G401 (cell line): ENCODE results near the gene ZFTA. TPM values are rescaled to one million over a fixed set of nuclear protein-coding genes. Genes with fewer than 3 reads are reported as not detected.
"Not testable (repeated sequence)": the region's sequence is repeated elsewhere in the genome, so short reads cannot be mapped to it uniquely, and the experiment has no call there.

Experiments used
- DNase-seq: peaks from one replicate; pipeline ENCODE4 v3.0.0-alpha.2; 2015; ENCODE audit warnings: low spot score
- in situ Hi-C: cut with HindIII; loops from 2 replicates; pipeline ENCODE4 v1.10.0; 2016; ENCODE audit warnings: low sequenced_read_pairs, mixed read lengths
- total RNA-seq: library from RNA; depleted of rRNA; stranded (reverse); fragments of >200 nt; shearing (Covaris generic); gene quantifications from 2 replicates; pipeline ENCODE4 v1.2.3, GENCODE V29; 2014; rRNA removed

Gene ZFTA
- 41.1 and 42.6 TPM in 2 replicates for total RNA-seq

DNA sequence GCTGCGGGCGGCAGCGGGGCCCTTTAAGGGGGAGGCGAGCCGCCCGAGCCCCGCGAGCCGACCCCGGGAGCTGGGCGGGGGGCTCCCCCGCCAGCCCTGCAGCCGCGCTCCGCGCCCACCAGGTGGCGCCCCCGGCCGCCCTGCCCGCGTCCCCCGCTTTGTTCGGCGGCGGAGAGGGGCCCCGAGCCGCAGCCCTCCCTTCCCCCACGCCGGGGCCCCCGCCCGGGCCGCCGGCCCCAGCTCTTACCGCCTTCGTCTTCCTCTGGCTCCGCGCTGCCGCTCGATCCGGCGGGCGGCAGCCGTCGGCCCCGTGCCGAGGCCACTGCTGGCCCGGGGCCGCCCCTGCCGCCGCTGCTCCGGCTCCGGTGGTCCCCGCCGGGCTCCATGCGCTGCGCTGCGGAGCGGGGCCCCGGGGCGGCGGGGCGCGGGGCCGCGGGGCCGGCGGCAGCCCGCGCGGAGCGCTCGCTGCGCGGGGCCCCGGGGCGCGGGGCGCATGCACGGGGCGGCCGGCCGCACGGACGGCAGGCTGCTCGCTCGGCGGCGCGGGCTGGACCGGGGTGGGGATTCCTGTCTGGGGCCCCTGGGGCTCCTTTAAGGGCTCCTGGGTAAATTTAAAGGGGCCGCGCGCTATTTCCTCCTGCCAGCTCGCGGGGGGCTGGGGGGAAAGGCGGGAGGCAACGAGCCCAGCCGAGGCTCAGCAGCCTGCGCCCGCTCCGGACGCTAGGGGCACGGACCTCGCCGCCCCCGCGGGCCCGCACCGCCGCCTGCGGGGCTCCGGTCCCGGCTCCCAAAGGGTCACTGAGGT is at the start of gene ZFTA:
Gene ZFTA, minus strand, starts transcription at position 539 of the 805 bp plus-strand sequence. Its CDS starts 153 bp downstream, at position 386.
- peak; percentile 67 for DNase-seq
- in situ Hi-C loops, result no loop called here

DNA sequence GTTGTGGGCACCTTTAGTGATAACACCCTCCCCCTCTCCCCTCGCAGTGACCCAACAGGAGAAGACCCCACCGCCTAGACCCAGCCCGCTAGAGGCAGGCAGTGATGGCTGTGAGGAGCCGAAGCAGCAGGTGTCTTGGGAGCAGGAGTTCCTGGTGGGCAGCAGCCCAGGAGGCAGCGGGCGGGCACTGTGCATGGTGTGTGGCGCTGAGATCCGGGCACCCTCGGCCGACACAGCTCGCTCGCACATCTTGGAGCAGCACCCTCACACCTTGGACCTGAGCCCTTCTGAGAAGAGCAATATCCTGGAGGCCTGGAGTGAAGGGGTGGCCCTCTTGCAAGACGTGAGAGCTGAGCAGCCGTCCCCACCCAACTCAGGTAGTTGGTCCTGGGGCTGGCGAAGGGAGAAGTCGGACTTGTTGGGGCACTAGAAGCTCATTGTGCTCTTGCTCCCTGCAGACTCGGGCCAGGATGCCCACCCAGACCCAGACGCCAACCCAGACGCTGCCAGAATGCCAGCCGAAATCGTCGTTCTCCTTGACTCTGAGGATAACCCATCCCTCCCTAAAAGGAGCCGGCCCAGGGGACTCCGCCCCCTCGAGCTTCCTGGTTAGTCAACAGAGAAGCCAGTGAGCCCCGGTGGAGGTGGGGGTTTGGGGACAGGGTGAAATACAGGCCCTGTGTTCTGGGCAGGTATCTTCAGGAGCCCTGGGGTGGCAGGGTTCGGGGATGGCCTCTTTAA is 49.4 kb upstream of the ZFTA start:
- in situ Hi-C loops, result no loop called here
- DNase-seq, result no peak

DNA sequence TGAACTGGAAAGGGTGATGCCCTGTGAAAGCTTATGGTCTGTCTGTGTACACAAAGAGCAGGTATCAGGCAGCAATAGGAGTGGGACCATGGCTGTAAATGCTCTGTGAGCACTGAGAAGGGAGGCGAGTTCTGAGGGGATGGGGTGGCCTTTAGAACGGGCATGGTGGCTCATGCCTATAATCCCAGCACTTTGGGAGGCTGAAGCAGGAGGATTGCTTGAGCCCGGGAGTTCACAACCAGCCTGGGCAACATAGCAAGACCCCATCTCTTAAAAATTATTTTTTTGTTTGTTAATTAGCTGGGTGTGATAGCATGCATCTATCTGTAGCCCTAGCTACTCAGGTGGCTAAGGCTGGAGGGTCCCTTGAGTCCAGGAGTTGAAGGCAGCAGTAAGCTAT is 48.2 kb upstream of the ZFTA start:
- no peak for DNase-seq
- in situ Hi-C loops, result no loop called here

- no peak for DNase-seq
- in situ Hi-C loops, result no loop called here
Measured at GRCh38 chr11:63816166-63816565, 47.6 kb upstream of the ZFTA start.

DNA sequence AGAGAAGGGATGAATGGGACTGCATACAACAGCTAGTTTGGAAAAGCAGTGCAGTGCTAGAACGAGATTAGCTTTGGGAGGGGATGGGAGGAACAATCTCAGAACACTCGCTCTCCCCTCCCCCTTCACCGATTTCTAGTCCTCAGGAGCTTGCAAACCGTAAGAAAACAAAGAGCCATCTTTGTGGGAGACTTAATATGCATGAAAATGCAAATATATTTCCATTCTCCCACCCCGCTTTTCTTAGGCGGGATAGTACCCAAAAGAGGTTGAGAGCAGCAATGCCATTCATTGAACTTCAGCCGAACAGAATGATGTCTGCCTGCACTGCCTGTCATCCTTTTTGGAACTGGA is 45.8 kb upstream of the ZFTA start:
- no peak for DNase-seq
- in situ Hi-C loops, result no loop called here

DNA sequence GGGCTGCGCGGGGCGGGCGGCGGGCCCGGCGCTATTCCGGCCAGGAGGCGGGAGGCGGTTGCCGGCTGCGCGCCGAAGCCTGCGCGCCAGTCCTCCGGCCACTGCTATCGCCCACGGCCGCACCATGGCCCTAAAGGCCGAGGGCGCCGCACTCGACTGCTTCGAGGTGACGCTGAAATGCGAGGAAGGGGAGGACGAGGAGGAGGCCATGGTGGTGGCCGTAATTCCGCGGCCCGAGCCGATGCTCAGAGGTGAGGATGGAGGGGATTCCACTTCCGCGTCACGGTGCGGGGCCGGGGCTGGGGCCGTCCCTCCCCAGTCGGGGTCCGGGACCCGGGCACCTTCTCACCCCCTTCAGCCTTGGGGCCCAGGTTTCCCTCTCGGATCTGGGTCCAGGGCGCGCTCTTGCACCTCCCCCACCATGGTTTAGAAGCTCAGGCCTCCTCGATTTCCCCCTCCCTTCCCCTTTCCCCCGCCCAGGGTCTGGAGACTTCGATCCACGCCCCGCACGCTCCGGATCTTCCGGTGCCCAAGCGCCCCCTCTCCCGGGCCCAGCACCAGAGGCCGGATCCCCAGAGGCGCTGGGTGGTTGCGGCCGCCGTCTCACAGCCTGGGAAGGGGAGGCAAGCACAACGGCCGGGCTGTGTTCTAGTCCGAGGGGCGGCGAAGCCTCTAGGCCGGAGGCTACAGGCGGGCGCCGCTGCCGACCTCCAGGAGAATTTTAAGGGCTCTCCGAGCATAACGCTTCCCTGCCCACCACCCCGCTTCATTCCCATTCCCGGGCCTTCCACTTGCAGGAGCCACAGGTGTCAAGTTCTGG is 45.2 kb upstream of the ZFTA start:
- peak; percentile 40 for DNase-seq
- in situ Hi-C loops, result no loop called here

DNA sequence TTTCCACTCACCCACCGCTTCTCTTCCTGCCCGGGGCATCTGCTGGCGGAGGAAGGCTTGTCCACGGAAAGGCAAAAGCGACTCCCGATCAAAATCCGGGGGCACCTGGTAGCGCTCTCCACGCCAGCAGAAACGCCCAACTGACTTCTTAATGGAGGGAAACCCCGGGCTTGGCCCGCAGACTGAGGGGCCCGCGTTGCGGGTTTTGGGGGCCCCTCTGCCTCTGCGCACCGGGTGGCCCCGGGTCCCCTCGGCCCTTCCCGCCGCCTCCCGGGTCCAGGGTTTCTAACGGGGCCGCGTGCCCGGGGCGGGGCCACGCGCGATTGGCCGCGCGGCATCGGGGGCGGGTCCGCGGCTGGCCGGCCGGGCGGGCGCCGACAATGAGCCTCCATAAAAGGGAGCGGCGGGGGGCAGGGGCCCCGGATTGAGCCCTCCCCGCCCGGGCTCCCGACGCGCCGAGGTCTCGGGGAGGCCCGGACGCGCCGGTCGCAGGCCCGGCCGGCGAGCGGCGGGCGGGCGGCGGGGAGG is 44.5 kb upstream of the ZFTA start, which contains the start of gene SPINDOC:
Gene SPINDOC, plus strand, starts transcription at position 422 of the 528 bp plus-strand sequence. CDS start 231 bp downstream, outside the sequence.
- peak; percentile 84 for DNase-seq
- in situ Hi-C loops, result no loop called here

DNA sequence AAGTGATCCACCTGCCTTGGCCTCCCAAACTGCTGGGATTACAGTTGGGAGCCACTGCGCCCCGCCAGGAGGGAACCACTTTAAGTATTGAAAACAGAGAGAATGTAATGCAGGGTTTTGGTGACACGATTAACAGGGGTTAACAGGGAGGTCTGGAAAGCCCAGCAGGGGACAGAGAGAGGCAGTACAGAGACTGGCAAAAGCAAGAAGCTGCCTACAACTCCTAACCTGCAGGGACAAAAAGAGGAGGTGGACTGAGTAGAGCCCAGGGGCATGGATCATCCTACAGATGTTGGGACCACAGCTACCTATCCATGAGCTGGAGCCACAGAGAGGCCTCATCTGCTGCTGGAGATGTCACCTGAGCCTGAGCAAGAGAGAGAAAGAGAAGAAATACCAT is 42.9 kb upstream of the ZFTA start:
- in situ Hi-C loops, result no loop called here
- DNase-seq, result peak; percentile 20

- DNase-seq, in situ Hi-C loops: not testable (repeated sequence)
Measured at GRCh38 chr11:63810383-63810782, 41.8 kb upstream of the ZFTA start.

DNA sequence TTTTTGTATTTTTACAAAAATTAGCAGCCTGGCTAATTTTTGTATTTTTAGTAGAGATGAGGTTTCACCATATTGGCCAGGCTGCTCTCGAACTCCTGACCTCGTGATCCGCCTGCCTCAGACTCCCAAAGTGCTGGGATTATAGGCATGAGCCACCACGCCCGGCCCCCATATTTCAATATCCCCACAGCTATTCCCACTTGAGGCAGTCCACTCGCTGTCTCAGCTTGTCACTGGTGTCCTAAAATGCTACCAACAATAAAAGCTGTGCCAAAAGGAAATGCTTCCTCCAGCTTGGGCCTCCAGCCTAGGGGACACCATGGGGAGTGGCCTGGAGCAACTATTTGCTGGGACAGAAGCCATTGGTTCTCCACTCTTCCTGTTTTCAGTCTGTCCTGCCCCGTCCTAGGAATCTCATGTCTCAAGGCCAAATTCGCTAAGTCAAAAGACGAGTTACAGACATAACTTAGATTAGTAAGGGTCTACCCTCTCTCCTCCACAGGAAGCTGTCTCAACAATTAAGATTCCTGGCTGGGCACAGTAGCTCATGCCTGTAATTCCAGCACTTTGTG is 37.4 kb upstream of the ZFTA start:
- in situ Hi-C loops, result no loop called here
- DNase-seq, result no peak

- no peak for DNase-seq
- in situ Hi-C loops, result no loop called here
Measured at GRCh38 chr11:63804259-63804658, 35.7 kb upstream of the ZFTA start.

- DNase-seq, result peak; percentile 68
- in situ Hi-C loops, result no loop called here
Measured at GRCh38 chr11:63802637-63803414, 34.3 kb upstream of the ZFTA start.

DNA sequence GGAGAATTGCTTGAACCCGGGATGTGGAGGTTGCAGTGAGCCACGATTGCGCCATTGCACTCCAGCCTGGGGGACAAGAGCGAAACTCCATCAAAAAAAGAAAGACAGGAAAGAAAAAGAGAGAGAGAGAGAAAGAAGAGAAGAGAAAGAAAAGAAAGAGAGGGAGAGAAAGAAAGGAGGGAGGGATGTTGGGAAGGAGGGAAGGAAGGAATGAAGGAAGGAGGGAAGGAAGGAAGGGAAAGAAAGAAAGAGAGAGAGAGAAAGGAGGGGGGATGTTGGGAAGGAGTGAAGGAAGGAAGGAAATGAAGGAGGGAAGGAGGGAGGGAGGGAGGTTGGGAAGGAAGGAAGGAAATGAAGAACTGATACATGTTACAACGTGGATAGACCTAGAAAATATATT is 32.3 kb upstream of the ZFTA start:
- in situ Hi-C loops, result no loop called here
- DNase-seq, result no peak

- no peak for DNase-seq
- in situ Hi-C loops, result no loop called here
Measured at GRCh38 chr11:63795066-63795465, 26.5 kb upstream of the ZFTA start.

- in situ Hi-C loops, result no loop called here
- DNase-seq, result no peak
Measured at GRCh38 chr11:63793161-63793560, 24.6 kb upstream of the ZFTA start.

DNA sequence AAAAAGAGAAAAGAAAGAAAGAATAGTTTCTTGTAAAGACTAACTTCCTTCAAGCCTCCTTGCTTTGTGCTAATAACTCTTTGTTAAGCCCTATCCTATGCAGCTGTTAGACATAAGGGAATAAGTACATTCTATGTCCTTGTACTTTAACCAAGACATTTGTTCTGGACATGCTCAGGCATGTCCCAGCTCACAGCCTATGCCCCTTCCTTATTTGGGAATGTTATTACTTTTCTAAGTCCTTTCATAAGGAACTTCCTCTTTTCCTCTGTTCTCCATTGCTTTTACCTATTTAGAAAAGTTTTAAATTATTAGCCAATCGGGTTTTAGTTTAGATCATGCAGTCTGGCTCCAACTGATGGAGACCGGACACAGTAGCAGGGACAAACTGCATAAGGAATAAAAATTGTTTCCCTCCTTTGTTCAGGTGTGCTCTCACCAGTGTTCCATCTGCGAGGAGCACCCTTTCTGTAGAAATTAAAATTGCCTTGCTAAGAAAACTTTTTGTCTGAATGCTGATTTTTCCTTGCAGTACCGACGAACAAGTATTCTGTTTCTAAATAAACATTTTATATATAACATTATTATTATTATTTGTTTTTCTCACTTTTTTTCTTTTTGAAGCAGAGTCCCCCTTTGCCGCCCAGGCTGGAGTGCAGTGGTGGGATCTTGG is 23.1 kb upstream of the ZFTA start:
- in situ Hi-C loops, result no loop called here
- no peak for DNase-seq

DNA sequence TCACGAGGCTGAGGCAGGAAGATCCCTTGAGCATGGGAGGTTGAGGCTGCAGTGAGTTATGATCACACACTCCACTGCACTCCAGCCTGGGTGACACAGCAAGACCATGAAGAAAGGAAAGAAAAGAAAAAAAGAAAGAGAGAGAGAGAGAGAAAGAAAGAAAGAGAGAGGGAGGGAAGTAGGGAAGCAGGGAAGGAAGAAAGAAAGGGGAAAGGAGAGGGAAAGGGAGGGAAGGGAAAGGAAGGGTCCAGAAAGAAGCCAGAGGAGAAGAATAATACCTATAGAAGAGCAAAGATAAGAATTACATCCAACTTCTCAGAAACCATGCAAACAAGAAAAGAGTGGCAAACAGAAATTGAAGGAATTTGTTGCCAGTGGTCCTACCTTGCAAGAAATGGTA is 17.2 kb upstream of the ZFTA start:
- in situ Hi-C loops, result no loop called here

More for the DNA sequence above, 17.2 kb upstream of the ZFTA start:
- DNase-seq, result no peak
